HG03045 (cell line): Measurements from ENCODE around the gene CAMSAP3.

Experiments
- ATAC-seq: cut with Tn5 transposase; IDR thresholded peaks from one replicate; pipeline ENCODE4 v1.9.1; 2021; ENCODE audit warnings: mild to moderate bottlenecking, moderate library complexity; ENCODE audit not compliant: unreplicated experiment

The CAMSAP3 gene

GRCh38 chr19:7595466-7596133 lies at the start of gene CAMSAP3:
Gene CAMSAP3, plus strand, starts transcription at chr19:7595863. Its CDS starts 140 bp downstream, at chr19:7596003.
- ATAC-seq = no peak

- no peak for ATAC-seq
Measured at GRCh38 chr19:7545904-7546303, 49.8 kb upstream of the CAMSAP3 start.

GRCh38 chr19:7547159-7547558 lies 48.5 kb upstream of the CAMSAP3 start:
- ATAC-seq = no peak

GRCh38 chr19:7549429-7550148 lies 46.1 kb upstream of the CAMSAP3 start:
- ATAC-seq = no peak

GRCh38 chr19:7550169-7550770 lies 45.4 kb upstream of the CAMSAP3 start:
- no peak for ATAC-seq

- ATAC-seq = no peak
Measured at GRCh38 chr19:7550987-7551761, 44.5 kb upstream of the CAMSAP3 start.

GRCh38 chr19:7552781-7553180 lies 42.9 kb upstream of the CAMSAP3 start:
- no peak for ATAC-seq

- no peak for ATAC-seq
Measured at GRCh38 chr19:7554565-7554964, 41.1 kb upstream of the CAMSAP3 start.

- no peak for ATAC-seq
Measured at GRCh38 chr19:7554990-7555864, 40.4 kb upstream of the CAMSAP3 start.

GRCh38 chr19:7556696-7557315 lies 38.9 kb upstream of the CAMSAP3 start:
- no peak for ATAC-seq

- no peak for ATAC-seq
Measured at GRCh38 chr19:7558667-7559066, 37.0 kb upstream of the CAMSAP3 start.

GRCh38 chr19:7559102-7559501 lies 36.6 kb upstream of the CAMSAP3 start:
- no peak for ATAC-seq

- no peak for ATAC-seq
Measured at GRCh38 chr19:7560255-7560654, 35.4 kb upstream of the CAMSAP3 start.

GRCh38 chr19:7561325-7561724 lies 34.3 kb upstream of the CAMSAP3 start:
- ATAC-seq = no peak

GRCh38 chr19:7562646-7563393 lies 32.8 kb upstream of the CAMSAP3 start:
- no peak for ATAC-seq

- no peak for ATAC-seq
Measured at GRCh38 chr19:7564866-7565265, 30.8 kb upstream of the CAMSAP3 start.

GRCh38 chr19:7565332-7565731 lies 30.3 kb upstream of the CAMSAP3 start:
- no peak for ATAC-seq

- ATAC-seq = no peak
Measured at GRCh38 chr19:7570761-7571160, 24.9 kb upstream of the CAMSAP3 start.

- ATAC-seq = no peak
Measured at GRCh38 chr19:7575434-7576040, 20.1 kb upstream of the CAMSAP3 start.
